ENCODE data around the gene SF3A1.

- TF ChIP-seq CTCF (IDR thresholded peaks at IDR 0.05) (no peak), POLR2A (IDR thresholded peaks at IDR 0.05) (no peak)
Observed at GRCh38 chr22:30297276-30297990, 59.3 kb downstream of the SF3A1 start.
